Immature natural killer cell (primary cell): ENCODE data around the gene SLC66A2. TPM values are rescaled to one million over a fixed set of nuclear protein-coding genes. Genes with fewer than 3 reads are reported as not detected.

Source experiments
- DNase-seq, 3 donors: peaks; one replicate each; pipeline ENCODE4 v3.0.0; 2022; ENCODE audit warnings: mixed read lengths in 1 of 3
- H3K27ac Mint-ChIP-seq, 6 donors: one replicate each; pipeline ENCODE4 v1.8.0; 2020; ENCODE audit warnings: mixed read lengths in 6 of 6, mild to moderate bottlenecking in 5 of 6, inconsistent platforms in 4 of 6, moderate library complexity in 3 of 6
- H3K27me3 Mint-ChIP-seq, 3 donors: one replicate each; pipeline ENCODE4 v1.8.0; 2020 to 2021; ENCODE audit warnings: low read depth in 3 of 3, mild to moderate bottlenecking in 3 of 3, mixed read lengths in 3 of 3, moderate library complexity in 3 of 3, inconsistent platforms in 1 of 3
- H3K36me3 Mint-ChIP-seq, 3 donors: one replicate each; pipeline ENCODE4 v1.8.0; 2020; ENCODE audit warnings: mixed read lengths in 3 of 3, inconsistent platforms in 2 of 3, mild to moderate bottlenecking in 2 of 3
- H3K4me1 Mint-ChIP-seq, 2 donors: one replicate each; pipeline ENCODE4 v1.8.0; 2020; ENCODE audit warnings: inconsistent platforms in 2 of 2, mild to moderate bottlenecking in 2 of 2, mixed read lengths in 2 of 2, moderate library complexity in 1 of 2
- H3K4me3 Mint-ChIP-seq, 5 donors: one replicate each; pipeline ENCODE4 v1.8.0; 2020; ENCODE audit warnings: mild to moderate bottlenecking in 5 of 5, mixed read lengths in 5 of 5, inconsistent platforms in 3 of 5, moderate library complexity in 3 of 5
- H3K9me3 Mint-ChIP-seq, 6 donors: one replicate each; pipeline ENCODE4 v1.8.0; 2020; ENCODE audit warnings: mild to moderate bottlenecking in 6 of 6, mixed read lengths in 6 of 6, inconsistent platforms in 4 of 6, moderate library complexity in 3 of 6
- polyA plus RNA-seq, 3 donors: library from polyadenylated mRNA; unstranded; fragments of 300-500 nt; fragmentation: Illumina TruSeq; gene quantifications; one replicate each; pipeline ENCODE4 v1.2.3, GENCODE V29; 2021

The SLC66A2 gene
- polyA plus RNA-seq, 3 donors from 2014 or later: 9.0 to 16.5 (median 11.8) TPM

DNA sequence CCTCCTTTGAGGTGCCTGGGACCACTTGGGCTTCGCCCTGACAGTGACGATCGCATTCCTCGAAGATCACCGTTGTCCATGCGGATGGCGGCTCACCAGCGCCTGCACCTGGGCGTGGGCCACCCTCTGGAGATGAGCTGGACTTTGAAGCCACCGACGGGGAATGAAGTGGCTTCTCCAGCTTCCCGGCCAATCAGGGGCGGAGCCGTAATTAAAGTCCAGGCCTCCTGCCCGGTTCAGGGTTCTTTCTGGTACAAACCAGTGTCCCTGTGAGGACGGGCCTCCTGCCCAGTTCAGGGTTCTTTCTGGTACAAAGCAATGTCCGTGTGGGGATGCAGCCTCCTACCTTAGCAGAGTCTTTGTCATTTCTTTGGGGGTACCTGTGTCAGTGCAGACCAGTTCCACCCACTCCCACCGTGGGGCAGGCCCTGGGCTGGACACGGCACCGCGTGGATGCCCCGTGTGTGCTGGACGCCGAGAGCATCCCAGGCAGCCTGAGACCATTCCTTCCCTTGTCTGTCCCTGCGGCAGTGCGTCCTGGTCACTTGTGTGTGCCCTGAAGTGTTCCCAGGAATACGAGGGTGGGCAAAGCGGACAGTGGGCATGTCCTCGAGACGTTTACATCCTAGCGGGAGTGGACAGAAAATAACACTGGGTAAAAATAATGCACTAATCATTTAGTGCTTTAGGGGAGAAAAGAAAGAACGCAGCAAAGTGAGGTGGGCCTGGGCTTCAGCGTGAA is 98.7 kb downstream of the SLC66A2 start:
- Mint-ChIP-seq H3K9me3 (no peaks in the 10 kb centered on the region), H3K27ac (no peak overlapping the region), H3K27me3 (peaks cover 4 to 9% (median 6%) of the 10 kb centered on the region in 3 donors), H3K4me3 (no peak overlapping the region), H3K4me1 (no peaks in the 10 kb centered on the region), H3K36me3 (no peaks in the 10 kb centered on the region)
- DNase-seq: no peak

Other genes with a start within 250 kb of the SLC66A2 start
- gene KCNG2, start 153.7 kb downstream of the SLC66A2 start, polyA plus RNA-seq: not detected
- 10 to 100 TPM in 1 of 3 donors, 1 to 10 TPM in 2; 4.2 to 11.8 (median 9.8) TPM for gene HSBP1L1, start 13.0 kb upstream of the SLC66A2 start, polyA plus RNA-seq
- 100 to 1,000 TPM; 209 to 330 (median 248) TPM for gene TXNL4A, start 36.9 kb upstream of the SLC66A2 start, polyA plus RNA-seq
- 10 to 100 TPM in 1 of 3 donors, 1 to 10 TPM in 2; 7.2 to 10.3 (median 7.6) TPM for gene RBFA, start 82.8 kb upstream of the SLC66A2 start, polyA plus RNA-seq
- 1 to 10 TPM; 3.6 to 7.2 (median 5.2) TPM for gene ADNP2, start 157.6 kb upstream of the SLC66A2 start, polyA plus RNA-seq